ENCODE measurements around the gene KIF1C. TPM values are rescaled to one million over a fixed set of nuclear protein-coding genes. Genes with fewer than 3 reads are reported as not detected.

Gene KIF1C
- polyA plus RNA-seq, 3 donors: 3.6 to 12.0 (median 3.9) TPM

DNA sequence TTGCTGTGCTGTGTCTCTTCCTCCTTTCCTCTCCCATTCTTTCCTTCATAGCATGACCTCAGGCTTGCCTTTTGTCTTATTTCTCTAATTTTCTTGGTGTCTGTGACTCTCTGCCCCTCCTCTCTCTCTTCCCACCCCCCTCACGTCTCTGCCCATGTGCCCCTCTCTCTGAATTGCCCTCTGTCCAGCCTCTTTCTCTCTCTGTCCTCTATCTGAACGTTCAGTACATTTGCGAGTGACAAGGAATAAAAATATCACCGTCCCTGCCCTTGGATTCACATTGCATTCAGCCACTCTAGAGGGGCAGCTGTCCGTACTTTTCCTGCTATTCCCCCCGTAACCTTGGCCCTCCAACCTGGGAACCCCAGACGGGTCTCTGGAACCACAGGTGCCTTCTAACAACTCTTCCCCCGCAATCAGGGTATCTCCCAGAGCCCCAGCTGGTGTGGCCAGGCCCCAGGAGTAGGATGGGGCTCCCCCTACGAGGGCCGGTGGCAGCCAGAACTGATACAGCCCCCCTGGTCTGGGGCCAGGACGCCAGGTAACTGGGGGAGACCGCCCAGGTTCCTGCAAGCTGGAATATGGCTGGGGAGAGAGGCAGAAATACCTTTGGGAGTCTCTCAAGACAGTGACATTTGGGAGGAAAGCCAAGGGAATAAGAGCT, 1.8 kb downstream of the KIF1C start:
- peak overlapping the region; percentile 85 to 91 for H3K4me3 Mint-ChIP-seq
- WGBS (ENCODE audit: insufficient coverage): 90% methylated on average over 12 of the region's 12 CpGs
- intact Hi-C loops (cut with micrococcal nuclease): loop anchor here (5.0 kb wide), 2 partner anchors 33 to 192 kb away; partner anchors contain the start of gene PLD2 (in 1 of the 2)

DNA sequence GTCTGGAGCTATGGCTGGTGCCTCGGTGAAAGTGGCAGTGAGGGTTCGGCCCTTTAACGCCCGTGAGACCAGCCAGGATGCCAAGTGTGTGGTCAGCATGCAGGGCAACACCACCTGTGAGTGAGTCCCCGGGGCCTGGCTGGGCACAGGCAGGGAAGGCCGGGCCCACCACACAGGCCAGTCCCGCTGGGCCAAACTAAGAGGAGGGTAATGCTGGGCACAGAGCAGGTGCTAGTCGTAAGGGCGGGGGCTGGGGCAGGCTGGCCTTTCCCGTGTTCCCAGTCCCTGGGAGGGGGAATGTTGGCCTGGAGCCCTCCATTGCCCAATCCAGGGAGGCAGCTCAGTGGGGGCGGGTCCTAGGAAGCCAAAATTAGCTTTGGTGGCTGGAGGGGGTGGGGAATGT, 2.5 kb downstream of the KIF1C start:
- H3K9me3 Mint-ChIP-seq: peaks cover 0 to 2% (median 0%) of the 10 kb centered on the region in 7 donors
- peaks cover 26% of the 10 kb centered on the region for H4K20me1 ChIP-seq (ENCODE audit: insufficient read depth, low read length)
- TF ChIP-seq, protein P1, sequence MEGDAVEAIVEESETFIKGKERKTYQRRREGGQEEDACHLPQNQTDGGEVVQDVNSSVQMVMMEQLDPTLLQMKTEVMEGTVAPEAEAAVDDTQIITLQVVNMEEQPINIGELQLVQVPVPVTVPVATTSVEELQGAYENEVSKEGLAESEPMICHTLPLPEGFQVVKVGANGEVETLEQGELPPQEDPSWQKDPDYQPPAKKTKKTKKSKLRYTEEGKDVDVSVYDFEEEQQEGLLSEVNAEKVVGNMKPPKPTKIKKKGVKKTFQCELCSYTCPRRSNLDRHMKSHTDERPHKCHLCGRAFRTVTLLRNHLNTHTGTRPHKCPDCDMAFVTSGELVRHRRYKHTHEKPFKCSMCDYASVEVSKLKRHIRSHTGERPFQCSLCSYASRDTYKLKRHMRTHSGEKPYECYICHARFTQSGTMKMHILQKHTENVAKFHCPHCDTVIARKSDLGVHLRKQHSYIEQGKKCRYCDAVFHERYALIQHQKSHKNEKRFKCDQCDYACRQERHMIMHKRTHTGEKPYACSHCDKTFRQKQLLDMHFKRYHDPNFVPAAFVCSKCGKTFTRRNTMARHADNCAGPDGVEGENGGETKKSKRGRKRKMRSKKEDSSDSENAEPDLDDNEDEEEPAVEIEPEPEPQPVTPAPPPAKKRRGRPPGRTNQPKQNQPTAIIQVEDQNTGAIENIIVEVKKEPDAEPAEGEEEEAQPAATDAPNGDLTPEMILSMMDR (IDR thresholded peaks at IDR 0.05): no peak
- peaks cover 43 to 47% of the 10 kb centered on the region in 2 donors for H3K36me3 ChIP-seq (replicated peaks in 1 of 2; ENCODE audit: control insufficient read depth in 1 of 2, insufficient read depth in 2 of 2, low read length in 2 of 2)
- H3K79me2 ChIP-seq (ENCODE audit: insufficient read depth, low read length): peaks cover 9% of the 10 kb centered on the region
- no peak overlapping the region for H2AFZ ChIP-seq (ENCODE audit: insufficient read depth, low read depth, low read length, poor library complexity, severe bottlenecking)
- H3K27me3 ChIP-seq (ENCODE audit: control insufficient read depth in 2 of 2, insufficient read depth in 2 of 2, low read length in 2 of 2): peaks cover 0 to 10% of the 10 kb centered on the region in 2 donors
- H3K27me3 Mint-ChIP-seq (ENCODE audit: low read depth in 3 of 3): peaks cover 16 to 25% (median 17%) of the 10 kb centered on the region in 3 donors
- no peak overlapping the region for H3K27ac Mint-ChIP-seq
- H3K4me3 ChIP-seq (replicated peaks in 1 of 3; ENCODE audit: low read depth in 2 of 3, low read length in 3 of 3): no peak overlapping the region
- H3K36me3 Mint-ChIP-seq: peaks cover 51 to 54% of the 10 kb centered on the region in 2 donors
- H3K9ac ChIP-seq (ENCODE audit: insufficient read depth, low read length, poor library complexity, severe bottlenecking): no peak overlapping the region
- intact Hi-C loops (cut with micrococcal nuclease): no loop called here
- H3K4me1 ChIP-seq (ENCODE audit: control insufficient read depth in 1 of 2, insufficient read depth in 2 of 2, low read length in 2 of 2): peaks cover 21 to 29% of the 10 kb centered on the region in 2 donors
- H3K4me3 Mint-ChIP-seq: no peak overlapping the region
- H3K27ac ChIP-seq (ENCODE audit: low read depth in 1 of 2, low read length in 2 of 2): no peak overlapping the region
- WGBS (ENCODE audit: insufficient coverage): 92% methylated on average over 9 of the region's 11 CpGs
- H3K4me2 ChIP-seq (replicated peaks; ENCODE audit: extremely low read depth, low read length, poor library complexity, severe bottlenecking): no peak overlapping the region
- no peak for DNase-seq
- no peaks in the 10 kb centered on the region for H3K9me3 ChIP-seq (replicated peaks in 1 of 2; ENCODE audit: control insufficient read depth in 1 of 2, insufficient read depth in 1 of 2, low read length in 2 of 2)
- peaks cover 29% of the 10 kb centered on the region for H3K4me1 Mint-ChIP-seq

More for the DNA sequence above, 1.8 kb downstream of the KIF1C start:
- Histone ChIP-seq H3K79me2 (ENCODE audit: insufficient read depth, low read length) (peaks cover 9% of the 10 kb centered on the region), H3K4me3 (replicated peaks in 1 of 3; ENCODE audit: low read depth in 2 of 3, low read length in 3 of 3) (peak overlapping the region in 1 of 3 experiments; percentile 89), H3K4me2 (replicated peaks; ENCODE audit: extremely low read depth, low read length, poor library complexity, severe bottlenecking) (peak overlapping the region; percentile 89), H4K20me1 (ENCODE audit: insufficient read depth, low read length) (peaks cover 26% of the 10 kb centered on the region), H3K9me3 (replicated peaks in 1 of 2; ENCODE audit: control insufficient read depth in 1 of 2, insufficient read depth in 1 of 2, low read length in 2 of 2) (no peaks in the 10 kb centered on the region), H3K9ac (ENCODE audit: insufficient read depth, low read length, poor library complexity, severe bottlenecking) (no peak overlapping the region), H3K27me3 (ENCODE audit: control insufficient read depth in 2 of 2, insufficient read depth in 2 of 2, low read length in 2 of 2) (peaks cover 0 to 10% of the 10 kb centered on the region in 2 donors), H3K36me3 (replicated peaks in 1 of 2; ENCODE audit: control insufficient read depth in 1 of 2, insufficient read depth in 2 of 2, low read length in 2 of 2) (peaks cover 37 to 40% of the 10 kb centered on the region in 2 donors), H3K4me1 (ENCODE audit: control insufficient read depth in 1 of 2, insufficient read depth in 2 of 2, low read length in 2 of 2) (peaks cover 21 to 29% of the 10 kb centered on the region in 2 donors), H2AFZ (ENCODE audit: insufficient read depth, low read depth, low read length, poor library complexity, severe bottlenecking) (no peak overlapping the region), H3K27ac (ENCODE audit: low read depth in 1 of 2, low read length in 2 of 2) (no peak overlapping the region)
- Mint-ChIP-seq H3K27ac (peak overlapping the region in 1 of 7 donors; percentile 51), H3K9me3 (peaks cover 0 to 2% (median 0%) of the 10 kb centered on the region in 7 donors), H3K4me1 (peaks cover 34% of the 10 kb centered on the region), H3K27me3 (ENCODE audit: low read depth in 3 of 3) (peaks cover 17 to 30% (median 18%) of the 10 kb centered on the region in 3 donors), H3K36me3 (peaks cover 44 to 47% of the 10 kb centered on the region in 2 donors)
- TF ChIP-seq, protein P1 (IDR thresholded peaks at IDR 0.05): no peak
- DNase-seq: no peak
